Stimulated activated CD8-positive, alpha-beta memory T cell treated with anti-CD3 and anti-CD28 coated beads, Interleukin-2, amount 100 ng/mL, for 48 hours (primary cell): ENCODE results near the gene GGTA1.
"Not testable (repeated sequence)": the region's sequence is repeated elsewhere in the genome, so short reads cannot be mapped to it uniquely, and the experiment has no call there.

ENCODE experiments used
- DNase-seq, 2 donors: peaks; one replicate each; pipeline ENCODE4 v3.0.0-alpha.2; 2020; ENCODE audit warnings: low read depth in 2 of 2

Gene GGTA1

DNA sequence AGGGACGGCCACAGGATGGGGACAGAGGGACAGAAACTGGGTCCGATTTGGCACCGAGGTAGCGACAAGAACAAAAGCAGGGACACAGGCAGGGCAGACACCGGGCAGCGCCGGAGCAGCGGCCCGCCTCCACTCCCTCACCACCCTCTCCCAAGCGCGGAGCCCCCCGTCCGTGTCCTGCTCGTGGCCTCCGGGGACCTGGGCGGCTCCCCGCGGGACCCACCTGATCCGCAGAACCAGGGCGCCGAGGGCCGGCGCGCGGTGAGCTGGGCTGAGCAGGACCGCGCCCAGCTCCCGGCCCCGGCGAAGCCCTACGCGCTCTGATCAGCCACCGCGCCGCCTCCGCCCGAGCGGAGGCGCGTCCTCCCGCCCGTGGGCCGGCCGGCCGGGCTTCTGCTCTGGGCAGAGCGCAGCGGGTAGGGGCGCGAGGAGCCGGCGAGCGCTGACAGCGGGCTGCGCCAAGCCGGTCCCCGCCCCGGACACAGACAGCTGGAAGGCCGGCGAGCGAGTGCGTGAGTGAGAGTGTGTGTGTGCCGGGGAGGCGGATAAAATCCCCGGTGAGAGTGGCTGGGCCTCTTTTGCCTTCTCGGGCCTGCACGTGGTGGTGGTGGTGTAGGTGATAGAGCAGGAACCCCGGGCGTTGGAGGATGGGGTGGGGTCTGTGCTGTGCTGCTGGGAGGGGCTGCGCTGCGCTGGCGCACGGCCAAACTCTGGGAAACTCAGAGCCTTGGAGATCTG is at the start of gene GGTA1:
Gene GGTA1, minus strand, starts transcription at position 418 of the 738 bp plus-strand sequence. CDS start 31,922 bp downstream, outside the sequence.
- no peak for DNase-seq

GRCh38 chr9:121548666-121549065 is 49.0 kb upstream of the GGTA1 start:
- DNase-seq, result no peak

GRCh38 chr9:121545875-121546423 is 46.3 kb upstream of the GGTA1 start:
- peak; percentile 67 to 72 for DNase-seq

DNA sequence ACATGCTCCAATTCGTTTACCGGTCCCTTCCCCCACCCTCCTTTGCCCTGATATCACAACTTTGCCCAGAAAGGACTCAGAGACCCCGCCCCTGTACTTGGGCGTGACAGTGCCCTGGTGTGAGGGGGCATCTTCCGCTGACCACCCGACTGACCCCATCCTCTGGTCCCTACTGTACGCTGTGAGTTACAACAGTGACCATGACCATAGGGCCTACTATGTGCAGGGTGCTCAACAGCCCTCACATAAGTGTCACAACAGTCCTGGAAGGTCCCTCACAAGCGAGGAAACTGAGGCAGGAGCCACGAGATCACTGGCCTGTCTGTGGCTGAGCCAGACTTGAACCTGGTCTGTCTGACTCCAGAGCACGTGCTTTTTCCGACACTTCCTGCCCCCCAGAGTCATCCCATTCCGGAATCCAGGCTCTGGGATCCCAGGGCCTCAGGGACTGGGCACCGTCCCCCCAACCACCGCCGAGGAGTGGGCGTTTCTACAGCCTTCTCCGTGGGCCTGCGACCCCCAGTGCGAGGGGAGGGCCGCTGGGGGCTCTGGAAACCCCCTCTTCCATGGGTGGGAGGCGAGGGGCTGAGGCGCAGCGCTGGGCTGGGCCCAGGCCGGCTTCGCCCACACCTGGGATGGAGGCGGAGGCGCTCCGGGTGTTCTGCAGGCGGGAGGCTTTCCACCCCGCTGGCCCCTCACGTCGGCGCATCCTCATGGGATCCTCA is 45.7 kb upstream of the GGTA1 start:
- DNase-seq, result no peak

DNA sequence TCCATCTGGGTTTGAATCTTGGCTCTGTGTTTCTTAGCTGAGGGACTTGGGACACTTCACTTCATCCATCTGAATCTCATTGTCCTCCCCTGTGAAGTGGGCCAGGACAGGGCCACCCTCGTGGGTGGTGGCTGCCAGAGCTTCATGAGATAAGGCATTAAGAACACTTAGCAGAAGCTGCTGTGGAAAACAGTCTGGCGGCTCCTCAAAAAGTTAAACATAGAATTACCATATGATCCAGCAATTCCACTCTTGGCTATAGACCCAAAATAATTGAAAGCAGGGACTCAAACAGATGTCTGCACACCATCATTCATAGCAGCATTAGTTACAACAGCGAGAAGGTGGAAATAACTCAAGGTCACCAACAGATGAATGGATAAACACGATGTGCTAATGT is 42.4 kb upstream of the GGTA1 start:
- DNase-seq, result no peak

GRCh38 chr9:121541256-121541655 is 41.6 kb upstream of the GGTA1 start:
- DNase-seq, result no peak

DNA sequence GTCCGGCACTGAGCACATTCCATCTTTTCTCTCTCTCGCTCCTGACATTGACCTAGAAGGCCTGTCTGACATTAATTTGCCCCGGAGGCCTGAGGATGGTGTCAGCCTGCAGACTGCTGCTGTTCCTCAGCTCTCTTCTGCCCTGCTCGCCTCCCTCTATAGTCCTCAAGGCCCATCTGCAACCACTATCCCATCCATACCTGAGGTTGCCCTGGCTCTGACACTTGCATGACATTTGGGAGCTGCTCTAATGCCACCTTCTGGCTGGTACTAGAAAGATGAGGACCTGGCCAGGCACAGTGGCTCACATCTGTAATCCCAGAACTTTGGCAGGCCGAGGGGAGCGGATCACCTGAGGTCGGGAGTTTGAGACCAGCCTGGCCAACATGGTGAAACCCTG is 38.6 kb upstream of the GGTA1 start:
- no peak for DNase-seq

GRCh38 chr9:121537283-121537682 is 37.6 kb upstream of the GGTA1 start:
- DNase-seq, result no peak

DNA sequence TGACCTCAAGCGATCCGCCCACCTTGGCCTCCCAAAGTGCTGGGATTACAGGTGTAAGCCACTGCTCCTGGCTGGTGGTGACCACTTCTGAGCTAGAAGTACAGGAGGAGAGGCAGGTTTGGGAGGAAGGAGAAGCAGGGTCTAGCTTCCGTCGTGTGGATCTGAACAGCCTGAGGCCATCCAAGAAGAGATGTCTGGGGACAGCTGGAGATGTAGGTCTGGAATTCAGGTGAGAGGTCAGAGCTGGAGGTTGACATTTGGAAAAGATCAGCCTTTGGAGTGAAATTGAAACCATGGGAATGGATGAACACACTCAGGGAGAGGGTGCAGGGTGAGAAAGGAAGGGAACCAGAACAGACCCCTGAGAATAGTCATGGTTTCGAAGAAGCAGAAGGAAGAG is 33.2 kb upstream of the GGTA1 start:
- DNase-seq, result no peak

DNA sequence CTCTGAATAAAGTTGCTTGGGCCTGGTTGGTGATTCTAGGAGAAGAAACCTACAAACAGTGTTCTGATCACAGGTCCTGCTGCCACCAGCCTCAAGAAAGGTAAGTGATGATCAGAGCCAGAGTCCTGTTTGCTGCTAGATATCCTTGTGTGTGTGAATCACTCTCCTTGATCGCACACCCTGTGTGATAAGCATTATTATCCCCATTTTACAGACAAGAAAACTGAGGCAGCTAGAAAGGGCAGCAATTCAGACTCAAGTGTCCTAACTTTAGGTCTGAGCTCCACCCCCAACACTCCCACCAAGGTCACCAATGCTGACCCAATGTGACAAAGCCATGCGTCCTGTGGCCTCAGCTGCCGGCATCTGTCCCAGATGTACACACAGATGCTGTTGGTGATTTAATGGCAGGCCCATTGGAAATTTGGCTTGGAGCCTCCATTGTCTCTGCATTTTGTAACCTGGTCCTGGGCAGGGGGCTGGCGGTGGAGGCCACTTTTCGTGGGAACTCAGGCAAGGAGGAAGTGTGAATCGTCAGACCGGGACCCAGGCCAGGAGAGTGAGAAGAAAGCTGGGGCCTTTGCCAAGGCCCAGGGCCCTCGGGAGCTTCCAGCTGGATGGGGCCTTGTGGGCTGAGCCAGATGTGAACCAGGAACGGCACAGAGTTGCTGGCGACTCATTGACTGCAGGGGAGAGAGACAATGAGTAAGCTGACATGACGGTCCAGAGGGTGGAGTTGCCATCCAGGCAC is 29.8 kb upstream of the GGTA1 start:
- DNase-seq, result no peak

- no peak for DNase-seq
These were observed 29.0 kb upstream of the GGTA1 start for GRCh38 chr9:121528642-121529041.

- no peak for DNase-seq
These were observed 27.7 kb upstream of the GGTA1 start for GRCh38 chr9:121527371-121527770.

GRCh38 chr9:121519688-121520087 is 20.0 kb upstream of the GGTA1 start:
- DNase-seq, result not testable (repeated sequence)

DNA sequence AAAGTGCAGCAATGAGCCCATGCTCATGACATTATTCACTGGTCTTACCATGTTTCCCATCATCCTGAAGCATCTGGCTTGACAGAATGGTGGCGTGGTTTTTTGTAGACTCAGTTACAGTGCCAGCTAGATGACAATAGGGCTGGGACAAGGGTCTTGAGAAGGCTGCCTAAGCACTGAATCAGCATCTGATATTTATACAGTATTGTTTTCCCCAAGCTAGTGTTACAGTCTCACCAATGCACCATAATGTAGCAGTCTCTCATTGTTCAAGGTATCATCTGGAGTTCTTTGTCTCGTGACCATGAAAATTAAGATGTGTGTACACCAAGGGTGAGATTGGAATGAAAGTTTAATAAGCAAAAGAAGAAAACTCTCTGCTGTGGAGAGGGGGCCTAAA is 19.0 kb upstream of the GGTA1 start:
- no peak for DNase-seq

DNA sequence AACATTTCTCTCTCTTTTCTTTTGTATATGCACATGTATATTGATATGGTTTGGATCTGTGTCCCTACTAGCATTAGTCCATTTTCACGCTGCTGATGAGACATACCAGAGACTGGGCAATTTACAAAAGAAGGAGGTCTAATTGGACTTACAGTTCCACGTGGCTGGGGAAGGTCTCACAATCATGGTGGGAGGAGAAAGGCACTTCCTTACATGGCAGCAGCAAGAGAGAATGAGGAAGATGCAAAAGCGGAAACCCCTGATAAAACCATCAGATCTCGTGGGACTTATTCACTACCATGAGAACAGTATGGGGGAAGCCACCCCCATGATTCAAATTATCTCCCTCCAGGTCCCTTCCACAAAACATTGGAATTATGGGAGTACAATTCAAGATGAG is 13.5 kb upstream of the GGTA1 start:
- not testable (repeated sequence) for DNase-seq

- no peak for DNase-seq
These were observed 11.3 kb upstream of the GGTA1 start for GRCh38 chr9:121510766-121511550.

GRCh38 chr9:121509180-121509579 is 9.5 kb upstream of the GGTA1 start:
- no peak for DNase-seq

DNA sequence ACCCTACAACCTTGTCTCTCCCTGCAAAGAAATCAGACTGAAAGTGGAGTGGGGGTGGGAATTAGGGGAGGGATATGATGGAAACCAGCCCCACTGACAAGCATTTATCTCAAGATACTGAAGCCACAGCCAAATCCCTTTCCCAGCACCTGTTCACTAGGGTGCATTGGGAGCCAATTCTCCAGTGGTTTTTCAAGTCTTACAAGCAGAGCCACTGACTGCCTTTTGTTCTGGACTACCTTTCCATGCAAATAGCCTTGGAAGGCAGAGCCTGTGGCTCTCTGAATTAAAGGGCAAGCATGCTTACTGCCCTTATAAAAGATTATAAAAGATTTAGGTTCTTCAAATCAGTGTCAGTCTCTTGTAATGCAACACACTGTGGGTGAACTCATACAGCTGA is 8.8 kb upstream of the GGTA1 start:
- DNase-seq, result no peak

DNA sequence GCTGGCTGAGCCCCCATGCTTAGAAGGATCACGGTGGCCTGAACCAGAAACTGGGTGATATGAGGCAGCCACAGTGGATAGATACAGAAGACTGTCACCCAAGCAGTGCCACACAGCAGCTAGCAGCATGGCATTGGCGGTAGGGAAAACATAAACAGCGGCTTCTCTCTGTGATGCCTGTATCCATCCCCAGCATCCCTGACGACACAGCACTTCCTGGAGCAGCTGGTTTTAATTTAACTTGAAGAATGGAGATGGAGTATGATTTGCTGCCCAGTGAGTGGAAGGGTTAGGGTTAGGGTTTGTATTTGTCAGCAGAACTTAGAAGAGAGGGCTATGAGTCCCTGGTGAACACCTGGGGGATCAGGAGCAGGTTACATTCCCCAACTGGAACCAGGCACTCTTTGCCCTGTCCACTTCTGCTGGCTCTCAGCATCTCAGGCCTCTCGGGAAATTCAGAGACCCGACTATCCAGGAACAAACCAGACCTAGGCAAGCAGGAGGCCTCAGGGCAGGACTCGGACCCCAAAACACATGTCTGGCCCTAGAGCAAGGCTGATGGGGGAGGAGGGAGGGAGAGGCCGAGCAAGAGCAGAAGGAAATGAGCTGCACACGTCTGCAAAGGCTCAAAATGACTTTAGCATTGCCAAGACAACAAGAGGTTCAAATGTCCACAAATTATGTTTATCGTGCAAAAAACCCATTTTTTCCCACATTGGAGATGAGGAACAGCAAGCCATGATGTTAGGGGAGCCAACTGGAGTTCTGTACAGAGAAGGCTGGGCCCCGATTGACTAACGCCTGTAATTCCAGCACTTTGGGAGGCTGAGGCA is 6.5 kb upstream of the GGTA1 start:
- DNase-seq, result no peak

DNA sequence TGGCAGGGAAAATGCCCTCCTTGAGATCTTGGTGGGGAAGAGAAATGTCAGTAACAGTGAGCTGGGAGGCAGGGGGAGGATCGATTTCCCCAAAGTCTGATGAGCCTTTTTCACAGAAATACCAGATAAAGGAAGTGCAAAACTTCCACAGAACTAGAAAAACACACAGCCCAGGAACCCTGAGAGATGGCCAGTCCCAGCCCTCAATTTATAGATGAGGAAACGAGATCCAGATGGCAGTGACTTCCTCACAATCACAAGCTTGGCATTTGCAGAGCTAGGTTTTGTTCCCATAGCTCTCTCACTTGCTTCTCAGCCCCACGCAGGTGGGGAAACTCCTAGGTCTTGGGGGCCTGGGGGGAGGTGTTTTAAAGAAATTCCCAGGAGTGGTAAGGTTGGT is 3.8 kb upstream of the GGTA1 start:
- DNase-seq, result no peak

GRCh38 chr9:121500165-121500478 is 478 bp upstream of the GGTA1 start:
- DNase-seq, result no peak
